Liver (tissue), 3 donors: ENCODE data around the gene VAT1.

Source experiments
- CTCF ChIP-seq: fragments of 150-350 bp; IDR thresholded peaks from 2 replicates; pipeline ENCODE4 v1.5.1; 2017; ENCODE audit warnings: improper control_type of control experiment, low read depth, low read length; ENCODE audit not compliant: missing input control
- FOXA1 ChIP-seq: IDR thresholded peaks from 2 replicates; pipeline ENCODE4 v1.6.1; 2016; ENCODE audit warnings: antibody characterized with exemption
- RAD21 ChIP-seq, 2 donors: IDR thresholded peaks; 2 replicates each; pipeline ENCODE4 v1.6.1; 2016; ENCODE audit warnings: antibody characterized with exemption in 2 of 2, mild to moderate bottlenecking in 2 of 2
- TAF1 ChIP-seq: conservative IDR thresholded peaks from 2 replicates; pipeline ENCODE4 v1.6.1; 2016; ENCODE audit warnings: antibody characterized with exemption, mild to moderate bottlenecking
- donor health status: healthy.
- donor health status: healthy.

- TF ChIP-seq RAD21 (IDR thresholded peaks at IDR 0.05) (no peak), TAF1 (no peak), CTCF (no peak), FOXA1 (no peak)
Observed at GRCh38 chr17:42999003-42999525, 23.1 kb downstream of the VAT1 start.
